Measurements from ENCODE around the gene TRIM25.

Gene TRIM25

GRCh38 chr17:56883616-56884015, 30.2 kb downstream of the TRIM25 start:
- Mint-ChIP-seq H3K27ac (peak overlapping the region; percentile 6), H3K4me1 (ENCODE audit: low read depth) (no peaks in the 10 kb centered on the region), H3K4me3 (no peak overlapping the region), H3K36me3 (ENCODE audit: low read depth) (peaks cover 29% of the 10 kb centered on the region), H3K27me3 (ENCODE audit: low read depth) (no peaks in the 10 kb centered on the region), H3K9me3 (peaks cover 12% of the 10 kb centered on the region)
- no peak for DNase-seq (ENCODE audit: low spot score)

- DNase-seq (ENCODE audit: low spot score): no peak
- no peak overlapping the region for H3K27ac Mint-ChIP-seq
- H3K4me3 Mint-ChIP-seq: no peak overlapping the region
- no peaks in the 10 kb centered on the region for H3K9me3 Mint-ChIP-seq
- H3K36me3 Mint-ChIP-seq (ENCODE audit: low read depth): peaks cover 11% of the 10 kb centered on the region
- H3K4me1 Mint-ChIP-seq (ENCODE audit: low read depth): no peaks in the 10 kb centered on the region
- H3K27me3 Mint-ChIP-seq (ENCODE audit: low read depth): no peaks in the 10 kb centered on the region
These were observed 32.1 kb downstream of the TRIM25 start for GRCh38 chr17:56881685-56882295.

DNA sequence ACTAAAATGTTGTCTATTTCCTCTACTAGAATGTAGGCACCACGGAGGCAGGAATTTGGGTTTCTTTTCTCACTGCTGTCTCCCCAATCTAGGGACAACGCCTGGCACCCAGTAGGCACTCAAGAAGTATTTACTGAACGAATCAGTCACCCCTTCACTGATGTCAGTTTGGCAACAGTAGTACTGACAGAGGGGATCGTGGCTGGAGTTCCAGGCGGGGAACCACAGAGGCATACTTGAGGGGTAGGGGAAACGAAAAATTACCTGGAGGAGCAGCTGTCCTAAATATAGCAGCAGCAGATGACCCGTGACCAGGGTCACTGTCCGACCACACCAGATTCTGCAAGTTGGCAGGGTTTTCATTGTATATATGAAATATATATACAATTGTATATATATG, 33.3 kb downstream of the TRIM25 start:
- Mint-ChIP-seq H3K36me3 (ENCODE audit: low read depth) (peaks cover 6% of the 10 kb centered on the region), H3K4me1 (ENCODE audit: low read depth) (no peaks in the 10 kb centered on the region), H3K4me3 (no peak overlapping the region), H3K27ac (no peak overlapping the region), H3K9me3 (no peaks in the 10 kb centered on the region), H3K27me3 (ENCODE audit: low read depth) (no peaks in the 10 kb centered on the region)
- DNase-seq (ENCODE audit: low spot score): no peak

DNA sequence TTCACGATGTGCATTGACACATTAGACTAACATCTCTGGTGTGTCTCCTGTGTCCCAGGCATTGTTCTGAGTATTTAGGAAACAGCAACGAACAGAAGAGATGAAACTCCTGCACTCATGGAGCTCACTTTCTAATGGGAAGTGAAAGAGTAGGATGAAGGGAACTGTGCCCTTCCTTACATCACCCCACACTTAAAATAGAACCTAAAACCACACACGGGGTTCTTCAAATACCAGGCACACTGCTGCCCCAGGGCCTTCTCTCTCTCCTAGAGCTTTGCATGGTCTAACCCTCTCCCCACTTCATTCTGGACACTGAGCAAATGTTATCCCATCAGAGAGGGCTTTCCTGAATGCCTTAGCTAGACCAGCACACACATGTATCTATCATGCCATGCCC, 33.7 kb downstream of the TRIM25 start:
- Mint-ChIP-seq H3K9me3 (no peaks in the 10 kb centered on the region), H3K27ac (no peak overlapping the region), H3K27me3 (ENCODE audit: low read depth) (no peaks in the 10 kb centered on the region), H3K4me1 (ENCODE audit: low read depth) (no peaks in the 10 kb centered on the region), H3K36me3 (ENCODE audit: low read depth) (peaks cover 3% of the 10 kb centered on the region), H3K4me3 (no peak overlapping the region)
- no peak for DNase-seq (ENCODE audit: low spot score)

DNA sequence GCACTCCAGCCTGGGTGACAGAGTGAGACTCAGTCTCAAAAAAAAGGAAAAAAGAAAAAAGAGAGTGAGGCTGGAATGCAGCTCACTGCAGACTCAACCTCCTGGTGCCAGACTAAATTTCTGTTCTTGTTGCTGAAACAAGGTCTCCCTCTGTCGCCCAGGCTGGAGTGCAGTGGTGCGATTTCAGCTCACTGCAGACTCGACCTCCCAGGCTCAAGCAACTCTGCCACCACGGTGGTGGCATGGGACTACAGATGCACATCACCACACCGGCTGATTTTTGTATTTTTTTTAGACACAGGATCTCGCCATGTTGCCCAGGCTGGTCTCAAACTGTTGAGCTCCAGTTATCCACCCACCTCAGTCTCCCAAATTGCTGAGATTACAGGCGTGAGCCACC, 34.6 kb downstream of the TRIM25 start:
- DNase-seq (ENCODE audit: low spot score): no peak
- Mint-ChIP-seq H3K36me3 (ENCODE audit: low read depth) (peaks cover 3% of the 10 kb centered on the region), H3K27me3 (ENCODE audit: low read depth) (no peaks in the 10 kb centered on the region), H3K4me3 (no peak overlapping the region), H3K9me3 (no peaks in the 10 kb centered on the region), H3K27ac (no peak overlapping the region), H3K4me1 (ENCODE audit: low read depth) (no peaks in the 10 kb centered on the region)

- Mint-ChIP-seq H3K27me3 (ENCODE audit: low read depth) (no peaks in the 10 kb centered on the region), H3K27ac (no peak overlapping the region), H3K4me1 (ENCODE audit: low read depth) (no peaks in the 10 kb centered on the region)
These were observed 37.1 kb downstream of the TRIM25 start for GRCh38 chr17:56876766-56877179.

DNA sequence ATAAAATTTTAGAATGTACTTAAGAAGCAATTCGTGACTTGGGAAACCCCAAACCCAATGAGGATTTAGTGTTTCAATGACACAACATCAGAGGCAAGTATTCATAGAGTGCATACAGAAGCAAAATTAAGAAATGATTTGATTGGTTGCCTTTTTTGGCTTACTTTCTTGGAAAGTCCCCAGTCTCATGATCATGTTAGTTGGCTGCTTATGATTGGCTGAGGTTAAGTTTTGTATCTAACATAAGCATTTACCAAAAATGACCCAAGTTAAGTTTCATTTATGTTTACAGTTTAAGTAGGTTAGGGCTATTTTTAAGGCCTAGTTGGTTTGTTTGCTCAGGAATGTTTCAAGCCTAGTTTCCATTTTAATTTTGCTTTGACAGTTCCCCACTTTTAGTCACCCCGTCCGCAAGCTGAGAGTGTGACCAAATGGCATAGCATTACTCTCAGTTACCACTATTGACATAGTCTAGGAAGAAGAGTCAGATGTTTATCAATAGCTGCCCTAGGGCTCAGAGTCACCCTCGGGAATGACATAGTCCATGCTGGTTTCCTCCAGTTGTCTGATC, 43.7 kb downstream of the TRIM25 start:
- H3K4me1 Mint-ChIP-seq (ENCODE audit: low read depth): peaks cover 2% of the 10 kb centered on the region
- H3K27me3 Mint-ChIP-seq (ENCODE audit: low read depth): no peaks in the 10 kb centered on the region
- H3K27ac Mint-ChIP-seq: peak overlapping the region; percentile 74
- no peaks in the 10 kb centered on the region for H3K9me3 Mint-ChIP-seq
- DNase-seq (ENCODE audit: low spot score): no peak
- peaks cover 7% of the 10 kb centered on the region for H3K36me3 Mint-ChIP-seq (ENCODE audit: low read depth)
- H3K4me3 Mint-ChIP-seq: no peak overlapping the region

More at GRCh38 chr17:56876766-56877179, 37.1 kb downstream of the TRIM25 start:
- no peak for DNase-seq (ENCODE audit: low spot score)
- Mint-ChIP-seq H3K36me3 (ENCODE audit: low read depth) (no peaks in the 10 kb centered on the region), H3K4me3 (no peak overlapping the region), H3K9me3 (no peaks in the 10 kb centered on the region)

DNA sequence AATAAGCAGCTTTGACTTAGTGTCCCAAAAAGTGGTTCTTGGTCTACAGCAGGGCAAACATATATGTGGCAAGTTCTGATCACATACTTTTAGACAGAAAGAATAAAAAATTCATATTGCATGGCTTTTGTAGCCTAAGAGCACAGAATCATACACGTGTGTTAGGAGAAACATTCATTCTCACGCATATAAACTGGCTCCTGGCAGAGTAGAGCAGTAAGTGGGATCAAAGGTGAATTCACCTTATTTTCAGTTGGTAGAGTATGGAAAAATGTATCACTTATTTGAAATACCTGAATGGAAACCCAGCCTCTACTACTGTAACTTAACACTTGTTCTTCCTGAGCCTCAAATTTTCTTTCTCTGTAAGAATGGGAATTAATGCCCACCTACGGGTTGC, 45.1 kb downstream of the TRIM25 start:
- DNase-seq (ENCODE audit: low spot score): no peak
- Mint-ChIP-seq H3K36me3 (ENCODE audit: low read depth) (peaks cover 12% of the 10 kb centered on the region), H3K4me3 (no peak overlapping the region), H3K27ac (no peak overlapping the region), H3K4me1 (ENCODE audit: low read depth) (peaks cover 2% of the 10 kb centered on the region), H3K9me3 (no peaks in the 10 kb centered on the region), H3K27me3 (ENCODE audit: low read depth) (no peaks in the 10 kb centered on the region)

DNA sequence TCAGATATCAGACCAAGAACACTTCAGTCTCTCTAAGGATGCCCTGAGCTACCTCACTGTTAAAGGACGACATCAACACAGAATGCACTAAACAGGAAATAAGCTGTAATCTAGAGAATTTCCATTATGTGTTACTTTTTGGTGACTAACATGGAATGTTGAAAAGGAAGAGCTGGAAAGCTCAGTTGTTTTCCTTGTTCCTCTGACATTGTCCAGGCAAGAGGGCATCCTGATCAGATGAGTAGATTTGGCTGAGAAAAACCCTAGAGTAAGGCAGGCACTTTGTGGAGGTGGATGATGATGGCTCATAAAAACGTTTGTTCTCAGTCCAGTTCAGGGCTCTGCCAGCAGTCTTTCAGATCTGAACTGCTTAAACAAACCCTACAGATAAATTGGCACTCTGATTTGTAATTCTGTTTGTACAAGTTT, 45.9 kb downstream of the TRIM25 start:
- Mint-ChIP-seq H3K9me3 (no peaks in the 10 kb centered on the region), H3K27ac (no peak overlapping the region), H3K4me3 (no peak overlapping the region), H3K27me3 (ENCODE audit: low read depth) (no peaks in the 10 kb centered on the region), H3K4me1 (ENCODE audit: low read depth) (peaks cover 2% of the 10 kb centered on the region), H3K36me3 (ENCODE audit: low read depth) (peaks cover 13% of the 10 kb centered on the region)
- DNase-seq (ENCODE audit: low spot score): no peak

DNA sequence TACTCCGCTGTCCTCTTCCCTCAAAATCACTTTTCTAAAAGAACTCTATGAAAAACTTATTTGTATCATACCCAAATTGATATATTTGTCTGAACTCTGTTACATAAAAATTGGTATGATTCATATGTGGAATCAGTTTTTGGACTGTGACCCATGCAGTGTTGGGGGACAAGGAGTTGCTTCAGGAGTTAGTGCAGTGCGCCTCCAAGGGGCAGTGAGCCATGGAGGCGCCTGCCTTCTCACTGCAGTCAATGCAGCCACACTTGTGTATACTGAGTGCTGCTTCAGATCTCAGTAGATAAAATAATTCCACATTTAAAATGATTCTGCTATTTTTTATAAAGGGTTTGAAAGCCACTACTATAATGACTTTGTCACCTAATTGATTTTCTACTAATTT, 47.4 kb downstream of the TRIM25 start:
- Mint-ChIP-seq H3K36me3 (ENCODE audit: low read depth) (peaks cover 22% of the 10 kb centered on the region), H3K27me3 (ENCODE audit: low read depth) (no peaks in the 10 kb centered on the region), H3K4me1 (ENCODE audit: low read depth) (peaks cover 2% of the 10 kb centered on the region), H3K27ac (no peak overlapping the region), H3K9me3 (no peaks in the 10 kb centered on the region), H3K4me3 (no peak overlapping the region)
- DNase-seq (ENCODE audit: low spot score): no peak

GRCh38 chr17:56866076-56866475, 47.8 kb downstream of the TRIM25 start:
- Mint-ChIP-seq H3K4me3 (no peak overlapping the region), H3K27me3 (ENCODE audit: low read depth) (no peaks in the 10 kb centered on the region), H3K36me3 (ENCODE audit: low read depth) (peaks cover 26% of the 10 kb centered on the region), H3K9me3 (no peaks in the 10 kb centered on the region), H3K4me1 (ENCODE audit: low read depth) (peaks cover 2% of the 10 kb centered on the region), H3K27ac (no peak overlapping the region)
- DNase-seq (ENCODE audit: low spot score): no peak

DNA sequence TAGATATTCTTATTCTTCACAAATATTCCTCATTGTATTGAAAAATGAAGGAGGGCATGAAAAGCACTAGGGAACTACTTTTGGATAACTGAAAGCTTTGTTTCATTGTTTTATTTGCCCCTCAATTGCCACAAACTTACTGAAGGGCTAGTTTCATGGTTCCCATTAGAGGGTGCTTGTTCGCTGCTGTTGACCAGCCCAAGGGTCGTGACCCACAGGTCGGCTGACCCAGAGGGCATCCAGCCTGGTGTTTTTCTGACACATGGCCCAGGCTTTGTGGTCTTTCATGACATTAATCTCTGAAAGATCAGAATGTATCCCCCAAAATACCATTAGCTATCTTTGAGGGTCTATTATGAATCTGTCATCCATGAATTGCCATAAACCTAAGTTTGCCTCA, 49.9 kb downstream of the TRIM25 start:
- Mint-ChIP-seq H3K27ac (no peak overlapping the region), H3K27me3 (ENCODE audit: low read depth) (no peaks in the 10 kb centered on the region), H3K4me1 (ENCODE audit: low read depth) (no peaks in the 10 kb centered on the region), H3K4me3 (no peak overlapping the region), H3K36me3 (ENCODE audit: low read depth) (peaks cover 29% of the 10 kb centered on the region), H3K9me3 (no peaks in the 10 kb centered on the region)
- no peak for DNase-seq (ENCODE audit: low spot score)

DNA sequence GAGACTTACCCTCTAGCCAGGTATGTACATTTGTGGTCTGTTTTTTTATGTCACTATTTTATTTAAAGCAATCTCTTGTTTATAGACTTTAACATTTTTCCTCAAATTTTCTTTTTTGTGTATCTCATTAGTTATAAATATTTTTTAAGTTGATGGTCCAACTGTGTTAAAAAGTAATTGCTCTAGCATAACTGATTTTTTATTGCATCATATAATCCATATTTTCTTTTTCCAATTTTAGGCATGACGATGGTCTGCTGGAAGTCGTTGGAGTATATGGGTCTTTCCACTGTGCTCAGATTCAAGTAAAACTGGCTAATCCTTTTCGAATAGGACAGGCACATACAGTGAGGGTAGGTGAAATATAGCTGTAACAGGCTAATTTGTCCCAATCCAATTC, 52.0 kb downstream of the TRIM25 start:
- Mint-ChIP-seq H3K27ac (no peak overlapping the region), H3K27me3 (ENCODE audit: low read depth) (no peaks in the 10 kb centered on the region), H3K4me3 (no peak overlapping the region), H3K36me3 (ENCODE audit: low read depth) (peaks cover 35% of the 10 kb centered on the region), H3K9me3 (no peaks in the 10 kb centered on the region), H3K4me1 (ENCODE audit: low read depth) (no peaks in the 10 kb centered on the region)
- no peak for DNase-seq (ENCODE audit: low spot score)

DNA sequence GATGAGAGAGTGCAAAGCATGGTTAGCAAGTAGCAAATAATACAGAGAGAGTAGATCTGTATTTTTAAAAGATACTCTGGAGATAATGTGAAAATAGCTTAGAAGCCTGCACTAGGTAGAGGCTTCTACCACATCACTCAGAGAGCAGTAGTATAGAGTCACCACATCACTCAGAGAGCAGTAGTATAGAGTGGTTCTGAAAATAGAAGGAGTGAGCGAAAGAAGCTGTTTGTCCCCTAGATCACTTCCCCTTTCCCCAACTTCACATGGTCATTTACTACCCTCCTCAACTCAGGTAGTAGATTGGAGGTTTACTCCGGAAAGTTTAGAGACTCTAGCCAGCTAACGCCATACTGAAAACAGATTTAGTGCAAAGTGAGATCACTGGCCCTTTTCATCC, 62.8 kb downstream of the TRIM25 start:
- H3K27ac Mint-ChIP-seq: no peak overlapping the region
- H3K27me3 Mint-ChIP-seq (ENCODE audit: low read depth): no peaks in the 10 kb centered on the region
- no peaks in the 10 kb centered on the region for H3K9me3 Mint-ChIP-seq
- no peak overlapping the region for H3K4me3 Mint-ChIP-seq
- H3K4me1 Mint-ChIP-seq (ENCODE audit: low read depth): no peaks in the 10 kb centered on the region
- DNase-seq (ENCODE audit: low spot score): no peak
- peaks cover 42% of the 10 kb centered on the region for H3K36me3 Mint-ChIP-seq (ENCODE audit: low read depth)

DNA sequence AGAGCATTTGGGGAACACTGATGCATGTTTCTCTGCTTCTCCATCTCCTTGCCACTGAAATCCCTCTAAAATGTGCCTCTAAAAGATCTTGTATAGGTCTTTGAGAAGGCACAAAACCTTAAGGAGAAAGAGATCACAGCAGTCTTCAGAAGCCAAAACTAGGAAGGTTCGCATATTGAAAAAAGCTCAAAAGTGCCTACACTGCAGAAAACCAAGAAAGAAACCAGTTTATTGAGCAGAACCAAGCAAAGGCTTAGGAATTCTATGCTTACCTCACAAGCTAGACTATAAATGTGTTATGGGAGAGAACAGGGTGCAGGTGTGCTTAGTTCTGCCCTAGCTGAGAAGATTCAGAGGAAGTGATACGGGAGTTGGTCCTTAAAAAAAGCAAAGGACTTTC, 63.3 kb downstream of the TRIM25 start:
- Mint-ChIP-seq H3K27ac (no peak overlapping the region), H3K9me3 (no peaks in the 10 kb centered on the region), H3K36me3 (ENCODE audit: low read depth) (peaks cover 42% of the 10 kb centered on the region), H3K4me1 (ENCODE audit: low read depth) (no peaks in the 10 kb centered on the region), H3K27me3 (ENCODE audit: low read depth) (no peaks in the 10 kb centered on the region), H3K4me3 (no peak overlapping the region)
- DNase-seq (ENCODE audit: low spot score): no peak
